H1 (cell line): ENCODE data around the gene SORCS3. TPM values are rescaled to one million over a fixed set of nuclear protein-coding genes. Genes with fewer than 3 reads are reported as not detected.

ENCODE experiments used
- CTCF ChIA-PET: fragments of 300-600 bp; sonication (Branson Sonifier 250); formaldehyde crosslinking; loops from one replicate; lab custom pipeline; 2021; ENCODE audit not compliant: partially characterized antibody; lab: Charles Lee
- POLR2A ChIA-PET: fragments of 300-600 bp; sonication (Branson Sonifier 250); formaldehyde crosslinking; loops from one replicate; lab custom pipeline; 2021; ENCODE audit warnings: inconsistent platforms; ENCODE audit not compliant: partially characterized antibody; lab: Charles Lee
- DNase-seq, 2 experiments: peaks; one replicate each; pipeline versions ENCODE4 v3.0.0 to v3.0.0-alpha.2; 2010 to 2022; ENCODE audit warnings: low spot score in 2 of 2, low read depth in 1 of 2, mixed read lengths in 1 of 2
- FAIRE-seq: peaks from 2 replicates; lab custom pipeline; 2011; peaks lifted over from hg19 to GRCh38; lab: Jason Lieb, UNC
- H2AFZ ChIP-seq: 2 replicates; pipeline ENCODE4 v1.8.1; 2012; ENCODE audit warnings: low read length, inconsistent platforms
- H2AK5ac ChIP-seq: 2 replicates; pipeline ENCODE4 v1.6.1; 2013; ENCODE audit warnings: low read depth, low read length
- H2BK120ac ChIP-seq: replicated peaks from 2 replicates; pipeline ENCODE3; 2013; ENCODE audit warnings: low read depth, low read length, inconsistent platforms
- H2BK12ac ChIP-seq: 2 replicates; pipeline ENCODE4 v1.6.1; 2013; ENCODE audit warnings: low read depth, low read length
- H2BK15ac ChIP-seq: 2 replicates; pipeline ENCODE4 v1.6.1; 2013; ENCODE audit warnings: low read length
- H2BK20ac ChIP-seq: 2 replicates; pipeline ENCODE4 v1.6.1; 2013; ENCODE audit warnings: low read length
- H2BK5ac ChIP-seq: 2 replicates; pipeline ENCODE4 v1.6.1; 2013; ENCODE audit warnings: low read depth, low read length
- H3K14ac ChIP-seq: 2 replicates; pipeline ENCODE4 v1.6.1; 2013; ENCODE audit warnings: inconsistent platforms; ENCODE audit not compliant: insufficient read length
- H3K18ac ChIP-seq: 2 replicates; pipeline ENCODE4 v1.6.1; 2013; ENCODE audit warnings: low read length; ENCODE audit errors: extremely low read depth
- H3K23ac ChIP-seq: 2 replicates; pipeline ENCODE4 v1.6.1; 2013; ENCODE audit warnings: inconsistent platforms; ENCODE audit not compliant: insufficient read length
- H3K23me2 ChIP-seq: 2 replicates; pipeline ENCODE4 v1.6.1; 2013; ENCODE audit warnings: low read depth, low read length
- H3K27ac ChIP-seq: 2 replicates; pipeline ENCODE4 v1.6.1; 2011; ENCODE audit warnings: low read depth, low read length, inconsistent platforms
- H3K27me3 ChIP-seq, 4 experiments: replicated peaks in 1 of 4; 1 replicate in 1 of 4; 2 replicates in 3 of 4; pipeline versions ENCODE4 v1.6.1 to v1.8.1; 2011 to 2013; ENCODE audit warnings: low read length in 3 of 4, mild to moderate bottlenecking in 3 of 4, inconsistent platforms in 2 of 4, mixed read lengths in 2 of 4, moderate library complexity in 1 of 4; ENCODE audit not compliant: control insufficient read depth in 3 of 4, insufficient read depth in 3 of 4; ENCODE audit errors: extremely low read depth in 1 of 4
- H3K36me3 ChIP-seq, 4 experiments: 2 replicates each; pipeline versions ENCODE4 v1.6.1 to v1.8.1; 2011 to 2013; ENCODE audit warnings: mild to moderate bottlenecking in 4 of 4, low read length in 3 of 4, moderate library complexity in 2 of 4, control low read depth in 1 of 4, inconsistent platforms in 1 of 4; ENCODE audit not compliant: insufficient read depth in 4 of 4, control insufficient read depth in 2 of 4
- H3K4ac ChIP-seq: replicated peaks from 2 replicates; pipeline ENCODE3; 2013; ENCODE audit warnings: low read length, low read depth, mixed read lengths, inconsistent platforms; ENCODE audit not compliant: insufficient read length
- H3K4me1 ChIP-seq, 4 experiments: replicated peaks in 1 of 4; 1 replicate in 1 of 4; 2 replicates in 3 of 4; pipeline versions ENCODE4 v1.6.1 to v1.8.1; 2011 to 2013; ENCODE audit warnings: low read length in 3 of 4, inconsistent platforms in 2 of 4, mixed read lengths in 1 of 4; ENCODE audit not compliant: insufficient read depth in 4 of 4, control insufficient read depth in 3 of 4
- H3K4me2 ChIP-seq, 2 experiments: 2 replicates each; pipeline versions ENCODE4 v1.6.1 to v1.8.1; 2011 to 2013; ENCODE audit warnings: low read depth in 2 of 2, low read length in 2 of 2, control low read depth in 1 of 2, inconsistent platforms in 1 of 2, mild to moderate bottlenecking in 1 of 2; ENCODE audit not compliant: insufficient read depth in 1 of 2
- H3K4me3 ChIP-seq, 4 experiments: fragments of 200-600, 300-600 bp in 1 of 4; sonication (generic), shearing (Covaris generic), sonication (Bioruptor Twin) in 1 of 4; 2 replicates each; pipeline versions ENCODE4 v1.5.1 to v1.8.1; 2011 to 2016; ENCODE audit warnings: low read length in 4 of 4, low read depth in 3 of 4, control low read depth in 2 of 4, inconsistent platforms in 2 of 4, mild to moderate bottlenecking in 2 of 4, mixed read lengths in 1 of 4, moderate library complexity in 1 of 4; ENCODE audit not compliant: insufficient read depth in 2 of 4; ENCODE audit errors: extremely low read depth in 1 of 4
- H3K56ac ChIP-seq: replicated peaks from 2 replicates; pipeline ENCODE3; 2013; ENCODE audit warnings: low read depth, mild to moderate bottlenecking, mixed read lengths, low read length, inconsistent platforms; ENCODE audit not compliant: insufficient read length
- H3K79me1 ChIP-seq: 2 replicates; pipeline ENCODE4 v1.6.1; 2013; ENCODE audit warnings: low read depth, low read length, control low read depth
- H3K79me2 ChIP-seq, 2 experiments: 2 replicates each; pipeline versions ENCODE4 v1.6.1 to v1.8.1; 2012 to 2013; ENCODE audit warnings: low read length in 2 of 2, mild to moderate bottlenecking in 2 of 2, inconsistent platforms in 1 of 2; ENCODE audit not compliant: insufficient read depth in 2 of 2, control insufficient read depth in 1 of 2
- H3K9ac ChIP-seq, 4 experiments: replicated peaks in 1 of 4; 1 replicate in 1 of 4; 2 replicates in 3 of 4; pipeline versions ENCODE4 v1.6.1 to v1.8.1; 2011 to 2013; ENCODE audit warnings: low read depth in 3 of 4, low read length in 3 of 4, control low read depth in 2 of 4, mild to moderate bottlenecking in 2 of 4, moderate library complexity in 2 of 4, inconsistent platforms in 1 of 4; ENCODE audit errors: extremely low read depth in 1 of 4
- H3K9me3 ChIP-seq, 2 experiments: 2 replicates each; pipeline versions ENCODE4 v1.6.1 to v1.8.1; 2012 to 2013; ENCODE audit warnings: mild to moderate bottlenecking in 2 of 2, moderate library complexity in 2 of 2, control low read depth in 1 of 2, inconsistent platforms in 1 of 2, low read depth in 1 of 2, low read length in 1 of 2, mixed read lengths in 1 of 2; ENCODE audit not compliant: insufficient read depth in 2 of 2
- H4K20me1 ChIP-seq, 2 experiments: replicated peaks in 1 of 2; 2 replicates each; pipeline versions ENCODE3 to v1.8.1; 2011 to 2013; ENCODE audit warnings: inconsistent platforms in 2 of 2, low read length in 2 of 2, mild to moderate bottlenecking in 1 of 2; ENCODE audit not compliant: insufficient read depth in 2 of 2, control insufficient read depth in 1 of 2
- H4K5ac ChIP-seq: 2 replicates; pipeline ENCODE4 v1.6.1; 2013; ENCODE audit warnings: low read length, low read depth, mixed read lengths, inconsistent platforms; ENCODE audit not compliant: insufficient read length
- H4K8ac ChIP-seq: 2 replicates; pipeline ENCODE4 v1.8.0; 2013; ENCODE audit warnings: mild to moderate bottlenecking, moderate library complexity, low read length, inconsistent platforms; ENCODE audit not compliant: insufficient read depth; ENCODE audit errors: extremely low read depth
- H4K91ac ChIP-seq: replicated peaks from 2 replicates; pipeline ENCODE3; 2013; ENCODE audit warnings: low read length, mixed read lengths, inconsistent platforms; ENCODE audit not compliant: insufficient read length
- CEBPB ChIP-seq: IDR thresholded peaks from 2 replicates; pipeline ENCODE4 v1.6.1; 2012; ENCODE audit warnings: low read depth, low read length
- CHD1 ChIP-seq: IDR thresholded peaks from 2 replicates; pipeline ENCODE4 v1.6.1; 2012; ENCODE audit warnings: low read depth, low read length, improper control_type of control experiment
- HDAC2 ChIP-seq, 2 experiments: fragments of 300-600 bp in 1 of 2; sonication (generic) in 1 of 2; IDR thresholded peaks; 2 replicates each; pipeline ENCODE4 v1.6.1; 2011 to 2012; ENCODE audit warnings: low read depth in 2 of 2, low read length in 2 of 2, mild to moderate bottlenecking in 2 of 2, moderate library complexity in 2 of 2, borderline replicate concordance in 1 of 2, inconsistent platforms in 1 of 2
- JUN ChIP-seq: IDR thresholded peaks from 2 replicates; pipeline ENCODE4 v1.6.1; 2011; ENCODE audit warnings: low read depth, mild to moderate bottlenecking, improper control_type of control experiment, low read length
- JUND ChIP-seq: IDR thresholded peaks from 2 replicates; pipeline ENCODE4 v1.6.1; 2011; ENCODE audit warnings: mild to moderate bottlenecking, improper control_type of control experiment, low read length
- NRF1 ChIP-seq: IDR thresholded peaks from 2 replicates; pipeline ENCODE4 v1.6.1; 2011; ENCODE audit warnings: mild to moderate bottlenecking, low read depth, low read length, improper control_type of control experiment
- RAD21 ChIP-seq, 2 experiments: IDR thresholded peaks in 1 of 2; conservative IDR thresholded peaks in 1 of 2; 2 replicates each; pipeline ENCODE4 v1.6.1; 2011; ENCODE audit warnings: low read depth in 2 of 2, low read length in 2 of 2, improper control_type of control experiment in 1 of 2, inconsistent platforms in 1 of 2, mild to moderate bottlenecking in 1 of 2, moderate library complexity in 1 of 2
- TAF7 ChIP-seq: optimal IDR thresholded peaks from 2 replicates; pipeline ENCODE3; 2011; ENCODE audit warnings: low read depth, mild to moderate bottlenecking, inconsistent platforms, low read length, moderate library complexity, borderline replicate concordance
- WGBS, 2 experiments: shearing (Covaris generic) in 1 of 2; methylation state at CpG; one replicate each; pipeline versions ENCODE4 v1.1.6 to v1.1.7; 2013 to 2015; ENCODE audit warnings: low lambda C conversion rate in 2 of 2, mixed read lengths in 2 of 2, inconsistent platforms in 1 of 2, low coverage in 1 of 2, missing lambda C conversion rate in 1 of 2; ENCODE audit not compliant: insufficient replicate concordance in 2 of 2, insufficient coverage in 1 of 2, insufficient read length in 1 of 2; ENCODE audit errors: extremely low coverage in 1 of 2, missing lambda C conversion rate in 1 of 2; 5-methylcytosine and 5-hydroxymethylcytosine counted together
- polyA plus RNA-seq, 7 experiments: library from polyadenylated mRNA; depleted of rRNA in 3 of 7; stranded (reverse) in 5 of 7; unstranded in 2 of 7; fragments of >200 nt in 5 of 7; fragments of 200-250 nt in 2 of 7; gene quantifications; 1 replicate in 5 of 7; 2 replicates in 1 of 7; 4 replicates in 1 of 7; pipeline versions ENCODE4 v1.2.1 to v1.2.3, GENCODE V29; 2011 to 2013; ENCODE audit warnings: missing spikeins in 2 of 7, mixed read lengths in 2 of 7
- total RNA-seq: library from RNA; stranded (reverse); fragmentation: NEBNext Ultra II Directional; extraction: Animal tissue kit (Norgen Biotek cat#: 25700); gene quantifications from 2 replicates; pipeline ENCODE4 v1.2.1, GENCODE V29; 2021

Gene SORCS3
- total and polyA plus RNA-seq, 2 of the 8 experiments (the other 6 are each of a cell fraction or from before 2014, with no cell fraction given) = 0.26 to 0.88 TPM

- H3K27me3 ChIP-seq = no peaks in the 10 kb centered on the region
- H3K9ac ChIP-seq = no peak overlapping the region
- H3K9me3 ChIP-seq = no peaks in the 10 kb centered on the region
- H3K79me1 ChIP-seq = no peaks in the 10 kb centered on the region
- H3K4ac ChIP-seq = no peak overlapping the region
- no peak overlapping the region for H2AK5ac ChIP-seq
- no peak overlapping the region for H3K4me3 ChIP-seq
- no peaks in the 10 kb centered on the region for H3K23me2 ChIP-seq
- no peak overlapping the region for H3K14ac ChIP-seq
- FAIRE-seq = no peak
- H2BK20ac ChIP-seq = no peak overlapping the region
- no peak overlapping the region for H3K27ac ChIP-seq
- no peak overlapping the region for H3K23ac ChIP-seq
- POLR2A ChIA-PET = no interaction called here
- DNase-seq = no peak
- no peak overlapping the region for H2BK120ac ChIP-seq
- H4K5ac ChIP-seq = no peak overlapping the region
- H4K91ac ChIP-seq = no peak overlapping the region
- H2BK5ac ChIP-seq = no peak overlapping the region
- no peak overlapping the region for H2BK15ac ChIP-seq
- H3K79me2 ChIP-seq = no peaks in the 10 kb centered on the region
- H3K36me3 ChIP-seq = no peaks in the 10 kb centered on the region
- no peak overlapping the region for H3K56ac ChIP-seq
- H3K4me2 ChIP-seq = no peak overlapping the region
- no peak overlapping the region for H4K8ac ChIP-seq
- H2BK12ac ChIP-seq = no peak overlapping the region
- H3K4me1 ChIP-seq = no peaks in the 10 kb centered on the region
- 100% methylated on average over 1 of the region's 1 CpG; no CpG with 5 or more reads in 1 of the 2 experiments for WGBS, 2 experiments
- no peak for TF ChIP-seq CHD1
- no peak for TF ChIP-seq TAF7
- TF ChIP-seq JUN = no peak
- TF ChIP-seq RAD21 (IDR thresholded peaks at IDR 0.05 in 1 of 2, conservative IDR thresholded peaks at IDR 0.05 in 1 of 2; ENCODE audit: low read depth in 2 of 2, low read length in 2 of 2) = no peak
- TF ChIP-seq JUND = no peak
- TF ChIP-seq CEBPB = no peak
- no peak for TF ChIP-seq HDAC2 (IDR thresholded peaks at IDR 0.05; ENCODE audit: borderline replicate concordance in 1 of 2, low read depth in 2 of 2, low read length in 2 of 2)
- no peak for TF ChIP-seq NRF1
- TF ChIP-seq, all 59 proteins: peak for 0
- H4K20me1 ChIP-seq = no peaks in the 10 kb centered on the region
- H2AFZ ChIP-seq = no peak overlapping the region
- no peak overlapping the region for H3K18ac ChIP-seq
- CTCF ChIA-PET = interaction anchor here (0.9 to 1.8 kb wide), 4 partner anchors 27 to 622 kb away, joined by 3 to 5 read pairs (median 4); no protein-coding TSS in a partner anchor
Measured at GRCh38 chr10:105070952-105071351, 429.9 kb downstream of the SORCS3 start.
